GM12874 (cell line): ENCODE results near the gene DNMT1.

Source experiments
- CTCF ChIP-seq: IDR thresholded peaks from 2 replicates; pipeline ENCODE4 v1.5.1; 2011; ENCODE audit warnings: low read depth, mild to moderate bottlenecking, control low read depth, low read length, moderate library complexity; ENCODE audit not compliant: insufficient read depth

DNMT1 gene

GRCh38 chr19:10203686-10204085 lies 8.9 kb upstream of the DNMT1 start:
- TF ChIP-seq CTCF, result no peak

GRCh38 chr19:10201176-10201575 lies 6.4 kb upstream of the DNMT1 start:
- TF ChIP-seq CTCF, result no peak

GRCh38 chr19:10195199-10195519 lies 406 bp upstream of the DNMT1 start:
- no peak for TF ChIP-seq CTCF

- no peak for TF ChIP-seq CTCF
Measured at GRCh38 chr19:10193790-10194499, 808 bp downstream of the DNMT1 start.

- no peak for TF ChIP-seq CTCF
Measured at GRCh38 chr19:10192922-10193321, 1.8 kb downstream of the DNMT1 start.

GRCh38 chr19:10191347-10191746 lies 3.4 kb downstream of the DNMT1 start:
- TF ChIP-seq CTCF, result no peak

- TF ChIP-seq CTCF, result no peak
Measured at GRCh38 chr19:10190026-10190425, 4.7 kb downstream of the DNMT1 start.
